ENCODE measurements around the gene TINAG. TPM values are rescaled to one million over a fixed set of nuclear protein-coding genes. Genes with fewer than 3 reads are reported as not detected.

The TINAG gene
- total RNA-seq: not detected in 2 replicates

GRCh38 chr6:54308289-54308985 lies at the start of gene TINAG:
TINAG (plus strand) TSS chr6:54308441; CDS start chr6:54308551, 110 bp downstream.

Other genes with a start within 250 kb of the TINAG start
- gene MLIP, start 197.0 kb upstream of the TINAG start, total RNA-seq: 0.32 TPM in 1 of 2 replicates, not detected in the other

Measured in bronchial smooth muscle cell (primary cell).